ENCODE measurements around the gene ANKRD28.

DNA sequence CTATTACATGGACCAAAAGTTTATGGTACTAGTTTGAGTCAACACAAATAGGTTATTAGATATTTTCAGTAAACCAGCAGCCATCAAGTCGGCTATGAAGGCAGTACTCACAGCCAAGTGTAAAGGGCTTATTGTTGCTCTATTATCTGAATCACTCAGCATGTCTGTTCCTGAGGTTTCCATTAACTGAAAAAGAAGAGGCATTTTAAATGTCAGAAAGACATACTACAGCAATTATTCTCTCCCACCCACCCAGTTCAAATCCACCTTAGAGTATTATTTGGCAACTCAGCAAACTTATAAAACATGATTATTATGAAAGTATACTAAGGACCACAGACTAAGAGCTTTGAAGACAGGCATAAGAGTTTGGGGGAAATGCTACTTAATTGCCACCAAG, 103.2 kb downstream of the ANKRD28 start:
- TF ChIP-seq CTCF (IDR thresholded peaks at IDR 0.05; ENCODE audit: control extremely low read depth in 1 of 3, insufficient read depth in 1 of 3, low read depth in 1 of 3, low read length in 3 of 3) (no peak), CEBPB (IDR thresholded peaks at IDR 0.05; ENCODE audit: low read depth, low read length) (no peak), TCF12 (IDR thresholded peaks at IDR 0.05; ENCODE audit: low read depth, low read length) (no peak), MAFK (IDR thresholded peaks at IDR 0.05; ENCODE audit: low read depth, low read length) (no peak), POLR2AphosphoS5 (IDR thresholded peaks at IDR 0.05; ENCODE audit: low read depth, low read length) (no peak), SUZ12 (IDR thresholded peaks at IDR 0.05; ENCODE audit: low read length) (no peak), YY1 (IDR thresholded peaks at IDR 0.05; ENCODE audit: low read depth, low read length) (no peak), ZNF274 (IDR thresholded peaks at IDR 0.05; ENCODE audit: borderline replicate concordance, extremely low read depth, low read length) (no peak), POLR2A (IDR thresholded peaks at IDR 0.05; ENCODE audit: control extremely low read depth in 1 of 2, low read depth in 2 of 2, low read length in 2 of 2) (no peak)
- TF ChIP-seq, protein P1, sequence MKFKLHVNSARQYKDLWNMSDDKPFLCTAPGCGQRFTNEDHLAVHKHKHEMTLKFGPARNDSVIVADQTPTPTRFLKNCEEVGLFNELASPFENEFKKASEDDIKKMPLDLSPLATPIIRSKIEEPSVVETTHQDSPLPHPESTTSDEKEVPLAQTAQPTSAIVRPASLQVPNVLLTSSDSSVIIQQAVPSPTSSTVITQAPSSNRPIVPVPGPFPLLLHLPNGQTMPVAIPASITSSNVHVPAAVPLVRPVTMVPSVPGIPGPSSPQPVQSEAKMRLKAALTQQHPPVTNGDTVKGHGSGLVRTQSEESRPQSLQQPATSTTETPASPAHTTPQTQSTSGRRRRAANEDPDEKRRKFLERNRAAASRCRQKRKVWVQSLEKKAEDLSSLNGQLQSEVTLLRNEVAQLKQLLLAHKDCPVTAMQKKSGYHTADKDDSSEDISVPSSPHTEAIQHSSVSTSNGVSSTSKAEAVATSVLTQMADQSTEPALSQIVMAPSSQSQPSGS (IDR thresholded peaks at IDR 0.05; ENCODE audit: low read length), result no peak
- TF ChIP-seq, protein P2, sequence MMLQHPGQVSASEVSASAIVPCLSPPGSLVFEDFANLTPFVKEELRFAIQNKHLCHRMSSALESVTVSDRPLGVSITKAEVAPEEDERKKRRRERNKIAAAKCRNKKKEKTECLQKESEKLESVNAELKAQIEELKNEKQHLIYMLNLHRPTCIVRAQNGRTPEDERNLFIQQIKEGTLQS (IDR thresholded peaks at IDR 0.05; ENCODE audit: insufficient read depth, low read depth, low read length), result no peak
